ENCODE measurements around the gene PALD1.

- TF ChIP-seq CTCF (conservative IDR thresholded peaks at IDR 0.05) (no peak), ZFX (IDR thresholded peaks at IDR 0.05) (no peak)
These were observed 36.6 kb downstream of the PALD1 start for GRCh38 chr10:70515035-70515667.
